Trophoblast cell (in vitro differentiated cells and primary cell): ENCODE results near the gene CCDC121.

Source experiments
- DNase-seq, 2 donors: peaks; one replicate each; pipeline ENCODE4 v3.0.0-alpha.2; 2016
- H2AFZ ChIP-seq: 2 replicates; pipeline ENCODE4 v1.6.1; 2013; ENCODE audit warnings: low read length, moderate library complexity, mild to moderate bottlenecking; ENCODE audit not compliant: insufficient read depth, poor library complexity
- H2AK5ac ChIP-seq: 2 replicates; pipeline ENCODE4 v1.6.1; 2013; ENCODE audit warnings: mild to moderate bottlenecking, low read length
- H2BK120ac ChIP-seq: 2 replicates; pipeline ENCODE4 v1.6.1; 2013; ENCODE audit warnings: low read length, mild to moderate bottlenecking, moderate library complexity; ENCODE audit not compliant: insufficient read depth, poor library complexity
- H2BK12ac ChIP-seq: 2 replicates; pipeline ENCODE4 v1.6.1; 2013; ENCODE audit warnings: mild to moderate bottlenecking, low read length, moderate library complexity
- H2BK5ac ChIP-seq: 2 replicates; pipeline ENCODE4 v1.6.1; 2013; ENCODE audit warnings: low read length, low read depth, moderate library complexity, mild to moderate bottlenecking; ENCODE audit not compliant: poor library complexity
- H3K14ac ChIP-seq: 2 replicates; pipeline ENCODE4 v1.6.1; 2013; ENCODE audit warnings: mild to moderate bottlenecking, low read length
- H3K18ac ChIP-seq: 2 replicates; pipeline ENCODE4 v1.6.1; 2013; ENCODE audit warnings: mild to moderate bottlenecking, low read length
- H3K23ac ChIP-seq: 2 replicates; pipeline ENCODE4 v1.6.1; 2013; ENCODE audit warnings: low read length
- H3K27ac ChIP-seq: 2 replicates; pipeline ENCODE4 v1.5.1; 2013; ENCODE audit warnings: low read depth, mild to moderate bottlenecking, inconsistent platforms, low read length, moderate library complexity
- H3K27me3 ChIP-seq: 2 replicates; pipeline ENCODE4 v1.6.1; 2013; ENCODE audit warnings: inconsistent platforms, mild to moderate bottlenecking, low read length, moderate library complexity; ENCODE audit not compliant: insufficient read depth
- H3K36me3 ChIP-seq, 2 experiments: 1 replicate in 1 of 2; 2 replicates in 1 of 2; pipeline ENCODE4 v1.6.1; 2013; ENCODE audit warnings: low read length in 2 of 2, mild to moderate bottlenecking in 2 of 2, moderate library complexity in 1 of 2; ENCODE audit not compliant: insufficient read depth in 2 of 2, control insufficient read depth in 1 of 2
- H3K4ac ChIP-seq: 2 replicates; pipeline ENCODE4 v1.6.1; 2013; ENCODE audit warnings: low read depth, mild to moderate bottlenecking, low read length, moderate library complexity
- H3K4me1 ChIP-seq, 2 experiments: 1 replicate in 1 of 2; 2 replicates in 1 of 2; pipeline ENCODE4 v1.6.1; 2013; ENCODE audit warnings: low read length in 2 of 2, mild to moderate bottlenecking in 2 of 2, moderate library complexity in 1 of 2; ENCODE audit not compliant: insufficient read depth in 2 of 2, control insufficient read depth in 1 of 2
- H3K4me2 ChIP-seq: 2 replicates; pipeline ENCODE4 v1.6.1; 2013; ENCODE audit warnings: inconsistent platforms, mild to moderate bottlenecking, low read length, moderate library complexity
- H3K4me3 ChIP-seq: 2 replicates; pipeline ENCODE4 v1.5.1; 2013; ENCODE audit warnings: mild to moderate bottlenecking, low read depth, low read length, inconsistent platforms
- H3K79me1 ChIP-seq: one replicate; pipeline ENCODE4 v1.6.1; 2013; ENCODE audit warnings: low read length
- H3K79me2 ChIP-seq: 2 replicates; pipeline ENCODE4 v1.6.1; 2013; ENCODE audit warnings: low read length, mild to moderate bottlenecking; ENCODE audit not compliant: control insufficient read depth, insufficient read depth, poor library complexity
- H3K9ac ChIP-seq: 2 replicates; pipeline ENCODE4 v1.6.1; 2013; ENCODE audit warnings: mild to moderate bottlenecking, low read length
- H3K9me3 ChIP-seq: 2 replicates; pipeline ENCODE4 v1.6.1; 2013; ENCODE audit warnings: low read depth, mild to moderate bottlenecking, control low read depth, inconsistent platforms, low read length; ENCODE audit not compliant: insufficient read depth
- H4K12ac ChIP-seq: 2 replicates; pipeline ENCODE4 v1.6.1; 2013; ENCODE audit warnings: low read depth, mild to moderate bottlenecking, low read length, moderate library complexity
- H4K8ac ChIP-seq: 2 replicates; pipeline ENCODE4 v1.6.1; 2013; ENCODE audit warnings: low read depth, mild to moderate bottlenecking, low read length, moderate library complexity
- H4K91ac ChIP-seq: one replicate; pipeline ENCODE4 v1.6.1; 2013; ENCODE audit warnings: low read depth, mild to moderate bottlenecking, low read length, moderate library complexity
- WGBS: extraction: QIAGEN DNeasy Blood & Tissue Kit; methylation state at CpG from one replicate; pipeline ENCODE4 v1.1.7; 2013; ENCODE audit warnings: missing lambda C conversion rate; ENCODE audit not compliant: insufficient read length, insufficient coverage; ENCODE audit errors: extremely low coverage; 5-methylcytosine and 5-hydroxymethylcytosine counted together

CCDC121 gene

GRCh38 chr2:27640722-27641245 is 12.0 kb upstream of the CCDC121 start:
- H3K9me3 ChIP-seq, result no peaks in the 10 kb centered on the region
- H3K4me1 ChIP-seq, result no peaks in the 10 kb centered on the region
- no peak for DNase-seq
- no peak overlapping the region for H2BK5ac ChIP-seq
- H3K27me3 ChIP-seq, result no peaks in the 10 kb centered on the region
- no peak overlapping the region for H4K8ac ChIP-seq
- no peak overlapping the region for H3K4ac ChIP-seq
- WGBS, result no CpG with 5 or more reads among the region's 2 CpGs
- H4K91ac ChIP-seq, result no peak overlapping the region
- H3K79me1 ChIP-seq, result no peaks in the 10 kb centered on the region
- no peak overlapping the region for H3K4me3 ChIP-seq
- no peak overlapping the region for H3K23ac ChIP-seq
- no peak overlapping the region for H3K27ac ChIP-seq
- H3K79me2 ChIP-seq, result no peaks in the 10 kb centered on the region
- H4K12ac ChIP-seq, result no peak overlapping the region
- no peak overlapping the region for H2BK120ac ChIP-seq
- H2AFZ ChIP-seq, result no peak overlapping the region
- peaks cover 22 to 35% of the 10 kb centered on the region in 2 experiments for H3K36me3 ChIP-seq
- no peak overlapping the region for H3K18ac ChIP-seq
- no peak overlapping the region for H2BK12ac ChIP-seq
- H2AK5ac ChIP-seq, result no peak overlapping the region
- H3K4me2 ChIP-seq, result no peak overlapping the region
- no peak overlapping the region for H3K14ac ChIP-seq
- H3K9ac ChIP-seq, result no peak overlapping the region

DNA sequence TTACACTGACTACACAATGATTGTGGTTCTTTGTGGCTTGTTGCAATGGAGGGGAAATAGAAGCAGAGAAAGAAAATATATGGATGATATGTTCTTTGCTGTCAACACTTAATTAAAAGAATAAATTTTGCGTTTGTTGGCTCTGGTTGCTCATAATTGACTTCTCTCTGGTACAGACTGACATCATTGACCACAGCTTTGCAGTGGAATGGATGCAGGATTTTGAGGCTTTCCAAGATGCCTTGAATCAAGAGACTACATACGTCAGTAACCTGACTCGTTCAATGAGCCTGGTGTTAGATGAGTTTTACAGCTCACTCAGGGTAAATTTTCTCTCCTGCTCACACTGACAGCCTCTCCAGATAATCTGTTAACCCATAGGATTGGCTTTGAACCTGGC is 9.9 kb upstream of the CCDC121 start:
- Histone ChIP-seq H2AK5ac (no peak overlapping the region), H3K18ac (no peak overlapping the region), H3K27ac (no peak overlapping the region), H3K4me2 (no peak overlapping the region), H4K91ac (no peak overlapping the region), H2BK12ac (no peak overlapping the region), H3K4me1 (no peaks in the 10 kb centered on the region), H4K12ac (no peak overlapping the region), H4K8ac (no peak overlapping the region), H3K79me2 (no peaks in the 10 kb centered on the region), H2BK5ac (no peak overlapping the region), H2AFZ (no peak overlapping the region), H3K4me3 (no peak overlapping the region), H3K27me3 (no peaks in the 10 kb centered on the region), H3K23ac (no peak overlapping the region), H3K79me1 (no peaks in the 10 kb centered on the region), H3K9ac (no peak overlapping the region), H3K14ac (no peak overlapping the region), H3K9me3 (no peaks in the 10 kb centered on the region), H2BK120ac (no peak overlapping the region), H3K36me3 (peaks cover 21 to 39% of the 10 kb centered on the region in 2 experiments), H3K4ac (no peak overlapping the region)
- DNase-seq, result no peak
- WGBS, result no CpG with 5 or more reads among the region's 3 CpGs

GRCh38 chr2:27638037-27638637 is 9.3 kb upstream of the CCDC121 start:
- WGBS, result no CpG with 5 or more reads among the region's 3 CpGs
- no peak overlapping the region for H3K14ac ChIP-seq

GRCh38 chr2:27636766-27637165 is 8.0 kb upstream of the CCDC121 start:
- Histone ChIP-seq H3K9me3 (no peaks in the 10 kb centered on the region), H3K9ac (no peak overlapping the region), H2BK12ac (no peak overlapping the region), H4K12ac (no peak overlapping the region), H3K79me2 (no peaks in the 10 kb centered on the region), H3K27me3 (no peaks in the 10 kb centered on the region), H3K79me1 (no peaks in the 10 kb centered on the region), H4K8ac (no peak overlapping the region), H3K18ac (no peak overlapping the region), H3K14ac (no peak overlapping the region), H3K4ac (no peak overlapping the region), H3K4me2 (no peak overlapping the region), H3K27ac (no peak overlapping the region), H2AK5ac (no peak overlapping the region), H4K91ac (no peak overlapping the region), H3K4me3 (no peak overlapping the region), H2BK120ac (no peak overlapping the region), H3K4me1 (no peaks in the 10 kb centered on the region), H2BK5ac (no peak overlapping the region), H3K36me3 (peaks cover 19 to 40% of the 10 kb centered on the region in 2 experiments), H3K23ac (no peak overlapping the region), H2AFZ (no peak overlapping the region)
- no CpG with 5 or more reads among the region's 5 CpGs for WGBS
- no peak for DNase-seq

More at GRCh38 chr2:27638037-27638637, 9.3 kb upstream of the CCDC121 start:
- H3K27me3 ChIP-seq, result no peaks in the 10 kb centered on the region
- DNase-seq, result no peak
- H2BK120ac ChIP-seq, result no peak overlapping the region
- no peak overlapping the region for H3K23ac ChIP-seq
- H3K18ac ChIP-seq, result no peak overlapping the region
- no peak overlapping the region for H4K12ac ChIP-seq
- H3K79me2 ChIP-seq, result no peaks in the 10 kb centered on the region
- no peak overlapping the region for H3K4me3 ChIP-seq
- peaks cover 23 to 40% of the 10 kb centered on the region in 2 experiments for H3K36me3 ChIP-seq
- no peaks in the 10 kb centered on the region for H3K4me1 ChIP-seq
- H2AFZ ChIP-seq, result no peak overlapping the region
- H3K4ac ChIP-seq, result no peak overlapping the region
- H3K79me1 ChIP-seq, result no peaks in the 10 kb centered on the region
- H2AK5ac ChIP-seq, result no peak overlapping the region
- H3K9me3 ChIP-seq, result no peaks in the 10 kb centered on the region
- no peak overlapping the region for H2BK12ac ChIP-seq
- H3K27ac ChIP-seq, result no peak overlapping the region
- H3K4me2 ChIP-seq, result no peak overlapping the region
- no peak overlapping the region for H4K91ac ChIP-seq
- no peak overlapping the region for H2BK5ac ChIP-seq
- H4K8ac ChIP-seq, result no peak overlapping the region
- no peak overlapping the region for H3K9ac ChIP-seq
